ENCODE data around the gene TIMP4.

DNA sequence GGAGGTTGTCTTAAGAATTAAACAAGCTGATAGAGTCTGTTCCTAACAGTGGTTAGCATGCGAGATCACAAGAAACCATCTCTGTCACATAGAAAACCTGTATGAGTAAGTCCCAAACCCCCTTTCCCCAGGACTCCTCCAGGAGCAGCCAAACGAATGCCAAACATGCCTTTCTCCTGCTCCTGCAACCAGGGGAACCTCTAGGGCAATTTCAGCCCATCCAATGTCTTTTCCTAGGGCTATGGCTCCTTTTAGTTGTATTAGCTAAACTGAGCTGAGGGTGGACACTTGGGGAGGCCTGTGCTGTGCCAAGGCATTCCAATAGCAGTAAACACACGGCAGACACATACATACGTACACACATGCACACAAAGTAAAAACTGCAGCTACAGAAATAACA is 36.5 kb upstream of the TIMP4 start:
- TF ChIP-seq CTCF (IDR thresholded peaks at IDR 0.05) (no peak), POLR2A (IDR thresholded peaks at IDR 0.05) (no peak)

Measured in uterus (tissue), 2 donors.